ENCODE data around the gene PKD2. TPM values are rescaled to one million over a fixed set of nuclear protein-coding genes. Genes with fewer than 3 reads are reported as not detected.

Gene PKD2
- total RNA-seq, 1 experiment from 2014 or later: 22.3 TPM

DNA sequence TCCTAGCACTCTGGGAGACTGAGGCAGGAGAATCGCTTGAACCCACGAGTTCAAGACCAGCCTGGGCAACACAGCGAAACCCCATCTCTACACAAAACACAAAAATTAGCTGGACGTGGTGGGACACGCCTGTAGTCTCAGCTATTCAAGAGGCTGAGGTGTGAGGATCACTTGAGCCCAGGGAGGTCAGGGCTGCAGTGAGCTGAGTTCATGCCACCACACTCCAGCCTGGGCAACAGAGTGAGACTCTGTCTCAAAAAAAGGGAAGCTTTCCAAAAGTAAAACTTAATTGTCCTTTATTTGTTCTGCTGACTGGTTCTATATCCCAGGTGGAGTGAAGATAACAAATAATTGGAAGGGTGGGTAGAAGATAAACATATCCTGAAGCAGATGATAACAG, 105.4 kb downstream of the PKD2 start:
- DNase-seq (ENCODE audit: low spot score): no peak

- no peak for DNase-seq (ENCODE audit: low spot score)
Measured at GRCh38 chr4:88115587-88115986, 108.2 kb downstream of the PKD2 start.

GRCh38 chr4:88119943-88120342, 112.5 kb downstream of the PKD2 start:
- DNase-seq (ENCODE audit: low spot score): no peak

- peak; percentile 48 for DNase-seq (ENCODE audit: low spot score)
Measured at GRCh38 chr4:88122260-88122659, 114.8 kb downstream of the PKD2 start.

Other genes starting within 250 kb of the PKD2 start
- not detected in 2 replicates for gene IBSP, start 208.1 kb upstream of the PKD2 start, total RNA-seq (2014; rRNA removed; shearing (Covaris generic))
- not detected in 2 replicates for gene MEPE, start 174.7 kb upstream of the PKD2 start, total RNA-seq (2014; rRNA removed; shearing (Covaris generic))
- 197 and 219 TPM in 2 replicates for gene SPP1, start 31.9 kb upstream of the PKD2 start, total RNA-seq (2014; rRNA removed; shearing (Covaris generic))
- gene ABCG2, start 151.0 kb downstream of the PKD2 start, total RNA-seq (2014; rRNA removed; shearing (Covaris generic)): 14.9 and 15.9 TPM in 2 replicates

All from H4 (cell line).